Measurements from ENCODE around the gene FAM163B. TPM values are rescaled to one million over a fixed set of nuclear protein-coding genes. Genes with fewer than 3 reads are reported as not detected.

Gene FAM163B
- total RNA-seq, 1 experiment from 2014 or later, result not detected

- no peak overlapping the region for H3K27ac Mint-ChIP-seq (ENCODE audit: unreplicated experiment)
Observed at GRCh38 chr9:133640580-133641395, 31.6 kb upstream of the FAM163B start.

GRCh38 chr9:133640160-133640559 is 31.0 kb upstream of the FAM163B start:
- no peaks in the 10 kb centered on the region for H3K36me3 Mint-ChIP-seq (ENCODE audit: insufficient read depth, unreplicated experiment)
- no peak for DNase-seq
- CTCF ChIA-PET, result no interaction called here
- no peaks in the 10 kb centered on the region for H3K4me1 Mint-ChIP-seq (ENCODE audit: low read depth, unreplicated experiment)
- no peak for TF ChIP-seq CTCF (IDR thresholded peaks at IDR 0.05; ENCODE audit: unreplicated experiment)
- no peak overlapping the region for H3K27ac Mint-ChIP-seq (ENCODE audit: unreplicated experiment)
- intact Hi-C loops (cut with micrococcal nuclease; ENCODE audit: unreplicated experiment), result no loop called here
- no peak overlapping the region for H3K4me3 Mint-ChIP-seq (ENCODE audit: low read depth, unreplicated experiment)
- H3K27me3 Mint-ChIP-seq (ENCODE audit: unreplicated experiment), result peaks cover 99% of the 10 kb centered on the region
- no peaks in the 10 kb centered on the region for H3K9me3 Mint-ChIP-seq (ENCODE audit: low read depth, unreplicated experiment)
- BruUV-seq (replicated peaks), result no TSS peak

More at GRCh38 chr9:133640580-133641395, 31.6 kb upstream of the FAM163B start:
- H3K4me1 Mint-ChIP-seq (ENCODE audit: low read depth, unreplicated experiment), result no peaks in the 10 kb centered on the region
- intact Hi-C loops (cut with micrococcal nuclease; ENCODE audit: unreplicated experiment), result no loop called here
- BruUV-seq (replicated peaks), result no TSS peak
- no peaks in the 10 kb centered on the region for H3K9me3 Mint-ChIP-seq (ENCODE audit: low read depth, unreplicated experiment)
- no peak overlapping the region for H3K4me3 Mint-ChIP-seq (ENCODE audit: low read depth, unreplicated experiment)
- H3K36me3 Mint-ChIP-seq (ENCODE audit: insufficient read depth, unreplicated experiment), result no peaks in the 10 kb centered on the region
- CTCF ChIA-PET, result no interaction called here
- H3K27me3 Mint-ChIP-seq (ENCODE audit: unreplicated experiment), result peaks cover 99% of the 10 kb centered on the region
- TF ChIP-seq CTCF (IDR thresholded peaks at IDR 0.05; ENCODE audit: unreplicated experiment), result no peak
- DNase-seq, result no peak

- peaks cover 97% of the 10 kb centered on the region for H3K27me3 Mint-ChIP-seq (ENCODE audit: unreplicated experiment)
- BruUV-seq (replicated peaks), result no TSS peak
- no peak for TF ChIP-seq CTCF (IDR thresholded peaks at IDR 0.05; ENCODE audit: unreplicated experiment)
Observed at GRCh38 chr9:133639613-133640012, 30.4 kb upstream of the FAM163B start.

GRCh38 chr9:133638711-133639110 is 29.5 kb upstream of the FAM163B start:
- H3K9me3 Mint-ChIP-seq (ENCODE audit: low read depth, unreplicated experiment), result no peaks in the 10 kb centered on the region
- no peak for TF ChIP-seq CTCF (IDR thresholded peaks at IDR 0.05; ENCODE audit: unreplicated experiment)
- BruUV-seq (replicated peaks), result no TSS peak
- no peaks in the 10 kb centered on the region for H3K36me3 Mint-ChIP-seq (ENCODE audit: insufficient read depth, unreplicated experiment)
- H3K27me3 Mint-ChIP-seq (ENCODE audit: unreplicated experiment), result peaks cover 88% of the 10 kb centered on the region
- intact Hi-C loops (cut with micrococcal nuclease; ENCODE audit: unreplicated experiment), result no loop called here
- H3K4me1 Mint-ChIP-seq (ENCODE audit: low read depth, unreplicated experiment), result no peaks in the 10 kb centered on the region
- CTCF ChIA-PET, result no interaction called here
- no peak for DNase-seq
- H3K4me3 Mint-ChIP-seq (ENCODE audit: low read depth, unreplicated experiment), result no peak overlapping the region
- no peak overlapping the region for H3K27ac Mint-ChIP-seq (ENCODE audit: unreplicated experiment)

More at GRCh38 chr9:133639613-133640012, 30.4 kb upstream of the FAM163B start:
- Mint-ChIP-seq H3K36me3 (ENCODE audit: insufficient read depth, unreplicated experiment) (no peaks in the 10 kb centered on the region), H3K4me1 (ENCODE audit: low read depth, unreplicated experiment) (no peaks in the 10 kb centered on the region), H3K9me3 (ENCODE audit: low read depth, unreplicated experiment) (no peaks in the 10 kb centered on the region), H3K4me3 (ENCODE audit: low read depth, unreplicated experiment) (no peak overlapping the region), H3K27ac (ENCODE audit: unreplicated experiment) (no peak overlapping the region)
- CTCF ChIA-PET, result no interaction called here
- intact Hi-C loops (cut with micrococcal nuclease; ENCODE audit: unreplicated experiment), result no loop called here
- DNase-seq, result no peak

All from Calu3 (cell line).